K562 (cell line): ENCODE data around the gene DLST. TPM values are rescaled to one million over a fixed set of nuclear protein-coding genes. Genes with fewer than 3 reads are reported as not detected.

ENCODE experiments used
- BMI1 ChIP-seq: fragments of 150-350 bp; IDR thresholded peaks from 2 replicates; pipeline ENCODE4 v1.6.1; 2014; ENCODE audit warnings: low read length
- CTCF ChIP-seq, 3 experiments: IDR thresholded peaks in 2 of 3; conservative IDR thresholded peaks in 1 of 3; 2 replicates each; pipeline ENCODE4 v1.5.1; 2011 to 2012; ENCODE audit warnings: low read length in 3 of 3, mild to moderate bottlenecking in 3 of 3, control low read depth in 2 of 3, improper control_type of control experiment in 1 of 3, inconsistent platforms in 1 of 3, low read depth in 1 of 3, mixed read lengths in 1 of 3, moderate library complexity in 1 of 3; ENCODE audit not compliant: insufficient read depth in 2 of 3
- CTCFL ChIP-seq: IDR thresholded peaks from 2 replicates; pipeline ENCODE4 v1.6.1; 2011; ENCODE audit warnings: borderline replicate concordance, low read depth, mild to moderate bottlenecking, moderate library complexity, low read length; ENCODE audit not compliant: insufficient read depth, poor library complexity, severe bottlenecking
- KLF10 ChIP-seq: fragments of 250-450 bp; sonication (Bioruptor Pico); IDR thresholded peaks from 2 replicates; pipeline ENCODE4 v1.6.1; 2021; ENCODE audit warnings: matching md5 sums
- MGA ChIP-seq: fragments of 450-650 bp; IDR thresholded peaks from 2 replicates; pipeline ENCODE4 v1.6.1; 2016; ENCODE audit warnings: mild to moderate bottlenecking, moderate library complexity
- NR4A1 ChIP-seq, 2 experiments: fragments of 250-450 bp in 1 of 2; fragments of 450-650 bp in 1 of 2; sonication (Bioruptor Pico) in 1 of 2; IDR thresholded peaks; 2 replicates each; pipeline versions ENCODE4 v1.4.0 to v1.6.1; 2016 to 2020; ENCODE audit warnings: mild to moderate bottlenecking in 2 of 2, missing compliant biosample characterization in 1 of 2, missing genetic modification characterization in 1 of 2, moderate library complexity in 1 of 2
- POLR2AphosphoS2 ChIP-seq: IDR thresholded peaks from 2 replicates; pipeline ENCODE4 v1.6.1; 2012; ENCODE audit warnings: low read length, improper control_type of control experiment
- RBBP5 ChIP-seq: fragments of 200-600 bp; sonication (generic); IDR thresholded peaks from 2 replicates; pipeline ENCODE4 v1.6.1; 2012; ENCODE audit warnings: borderline replicate concordance, mild to moderate bottlenecking, low read length, control low read depth, inconsistent platforms; ENCODE audit not compliant: insufficient read depth, poor library complexity, severe bottlenecking
- SMAD3 ChIP-seq: fragments of 450-650 bp; formaldehyde crosslinking; conservative IDR thresholded peaks from 2 replicates; pipeline ENCODE4 v1.4.0; 2020; ENCODE audit warnings: mild to moderate bottlenecking
- ZNF586 ChIP-seq: fragments of 450-650 bp; formaldehyde crosslinking; conservative IDR thresholded peaks from 2 replicates; pipeline ENCODE4 v1.4.0; 2020; ENCODE audit warnings: mild to moderate bottlenecking, moderate library complexity
- polyA plus RNA-seq, 8 experiments: library from polyadenylated mRNA; depleted of rRNA in 4 of 8; stranded (reverse) in 5 of 8; unstranded in 3 of 8; fragments of >200 nt; fragmentation: Nextera tagmentation in 2 of 8; fragmentation: Illumina TruSeq in 1 of 8; extraction: Ambion mirVana in 2 of 8; extraction: Trizol in 1 of 8; gene quantifications; 2 replicates each; pipeline versions ENCODE4 v1.2.1 to v1.2.3, GENCODE V29; 2011 to 2014; ENCODE audit warnings: inconsistent platforms in 1 of 8, missing spikeins in 1 of 8
- total RNA-seq, 7 experiments: library from RNA; depleted of rRNA in 6 of 7; stranded (reverse); fragments of >200 nt in 6 of 7; fragmentation: Illumina TruSeq in 2 of 7; extraction: Trizol in 2 of 7; gene quantifications; 2 replicates each; pipeline versions ENCODE4 v1.2.1 to v1.2.3, GENCODE V29; 2011 to 2021; ENCODE audit warnings: low replicate concordance in 1 of 7

Gene DLST
- total and polyA plus RNA-seq, 9 of the 15 experiments (the other 6 are each of a cell fraction or from before 2014, with no cell fraction given), result 3.0 to 73.7 (median 45.4) TPM

GRCh38 chr14:74945261-74945851 is 63.6 kb downstream of the DLST start (continued):
- TF ChIP-seq MGA (0 out of 2 replicates have a peak, but pooled peaks have one; percentile 29), ZNF586 (CRISPR knock-in tag) (no peak), CTCFL (peak; percentile 63), SMAD3 (no peak), POLR2AphosphoS2 (no peak), NR4A1 (CRISPR knock-in tag; IDR thresholded peaks at IDR 0.05) (no peak), NR4A1 (tag; IDR thresholded peaks at IDR 0.05) (no peak), CTCF (IDR thresholded peaks at IDR 0.05 in 2 of 3, conservative IDR thresholded peaks at IDR 0.05 in 1 of 3; ENCODE audit: insufficient read depth in 2 of 3, low read depth in 1 of 3, low read length in 3 of 3) (peak; percentile 60 to 77 (median 71)), RBBP5 (no peak), KLF10 (CRISPR knock-in tag) (no peak), BMI1 (no peak)
